K562 (cell line): ENCODE measurements around the gene KRTAP13-1. TPM values are rescaled to one million over a fixed set of nuclear protein-coding genes. Genes with fewer than 3 reads are reported as not detected.

Experiments
- ATAC-seq: fragments of 200-7000 bp; cut with Tn5 transposase; 3 replicates; pipeline ENCODE4 v1.9.1; 2020; ENCODE audit warnings: moderate library complexity
- BruUV-seq: library from RNA; stranded (reverse); fragments of 400-500 nt; replicated peaks from 2 replicates; lab custom pipeline; 2021; lab: Mats Ljungman, UMichigan
- CTCF ChIA-PET: fragments of 300-600 bp; formaldehyde crosslinking; extraction: SDS; loops from one replicate; lab custom pipeline; 2021; ENCODE audit warnings: low intra/inter-chr PET ratio; lab: Yijun Ruan, JAX
- POLR2A ChIA-PET: fragments of 300-600, 350-650 bp; sonication (Branson Sonifier 250); formaldehyde crosslinking; extraction: SDS; loops from one replicate; lab custom pipeline; 2021; ENCODE audit warnings: antibody characterized with exemption, inconsistent platforms; lab: Yijun Ruan, JAX
- DNase-seq, 4 experiments: peaks; one replicate each; pipeline versions ENCODE4 v3.0.0 to v3.0.0-alpha.2; 2011 to 2018; ENCODE audit warnings: low spot score in 3 of 4, mixed read lengths in 3 of 4; ENCODE audit errors: extremely low read depth in 1 of 4
- FAIRE-seq: peaks from 2 replicates; lab custom pipeline; 2011; peaks lifted over from hg19 to GRCh38; lab: Jason Lieb, UNC
- H2AFZ ChIP-seq: 2 replicates; pipeline ENCODE4 v1.6.0; 2011; ENCODE audit warnings: low read depth, low read length, control low read depth, inconsistent platforms
- H3K27ac ChIP-seq: fragments of 200-600 bp; 3 replicates; pipeline ENCODE4 v1.8.0; 2011; ENCODE audit warnings: low read depth, mild to moderate bottlenecking, control low read depth, inconsistent platforms, low read length, moderate library complexity, mixed read lengths; ENCODE audit errors: extremely low read depth
- H3K27me3 ChIP-seq, 2 experiments: fragments of 300-600 bp in 1 of 2; 2 replicates in 1 of 2; 3 replicates in 1 of 2; pipeline versions ENCODE4 v1.6.0 to v1.8.0; 2011; ENCODE audit warnings: inconsistent platforms in 2 of 2, low read length in 2 of 2, mild to moderate bottlenecking in 1 of 2, mixed read lengths in 1 of 2, moderate library complexity in 1 of 2; ENCODE audit not compliant: control insufficient read depth in 2 of 2, insufficient read depth in 2 of 2
- H3K36me3 ChIP-seq: fragments of 300-600 bp; 3 replicates; pipeline ENCODE4 v1.8.0; 2011; ENCODE audit warnings: mild to moderate bottlenecking, low read length, inconsistent platforms; ENCODE audit not compliant: control insufficient read depth, insufficient read depth
- H3K4me1 ChIP-seq, 2 experiments: fragments of 200-600 bp in 1 of 2; replicated peaks in 1 of 2; 2 replicates in 1 of 2; 3 replicates in 1 of 2; pipeline versions ENCODE4 v1.5.1 to v1.8.0; 2011; ENCODE audit warnings: inconsistent platforms in 2 of 2, low read length in 2 of 2, mild to moderate bottlenecking in 1 of 2, mixed read lengths in 1 of 2, moderate library complexity in 1 of 2; ENCODE audit not compliant: control insufficient read depth in 2 of 2, insufficient read depth in 2 of 2
- H3K4me2 ChIP-seq: 2 replicates; pipeline ENCODE4 v1.6.1; 2011; ENCODE audit warnings: low read length, control low read depth, inconsistent platforms, mixed read lengths; ENCODE audit not compliant: insufficient read depth
- H3K4me3 ChIP-seq: fragments of 200-600 bp; sonication (generic), shearing (Covaris generic); 2 replicates; pipeline ENCODE4 v1.5.1; 2016; ENCODE audit warnings: control low read depth, inconsistent platforms
- H3K79me2 ChIP-seq: fragments of 200-600 bp; 3 replicates; pipeline ENCODE4 v1.8.0; 2011; ENCODE audit warnings: low read length, inconsistent platforms; ENCODE audit not compliant: control insufficient read depth, insufficient read depth
- H3K9ac ChIP-seq, 2 experiments: 2 replicates each; pipeline versions ENCODE4 v1.6.0 to v1.6.1; 2011; ENCODE audit warnings: low read depth in 2 of 2, low read length in 2 of 2, control low read depth in 1 of 2, inconsistent platforms in 1 of 2, mild to moderate bottlenecking in 1 of 2, mixed read lengths in 1 of 2; ENCODE audit not compliant: insufficient read depth in 1 of 2
- H3K9me1 ChIP-seq: one replicate; pipeline ENCODE4 v1.6.0; 2011; ENCODE audit warnings: inconsistent platforms, mild to moderate bottlenecking, low read length, moderate library complexity; ENCODE audit not compliant: control insufficient read depth, insufficient read depth
- H3K9me3 ChIP-seq: replicated peaks from 2 replicates; pipeline ENCODE4 v1.5.1; 2011; ENCODE audit warnings: low read depth, low read length, inconsistent platforms; ENCODE audit not compliant: control insufficient read depth, insufficient read depth
- H4K20me1 ChIP-seq: replicated peaks from 2 replicates; pipeline ENCODE4 v1.6.1; 2011; ENCODE audit warnings: low read length, inconsistent platforms, mixed read lengths; ENCODE audit not compliant: control insufficient read depth, insufficient read depth
- FOXK1 ChIP-seq: sonication (generic); formaldehyde crosslinking; IDR thresholded peaks from 2 replicates; pipeline ENCODE4 v1.8.0; 2022; ENCODE audit warnings: missing genetic modification reagents, mild to moderate bottlenecking, borderline replicate concordance
- MAX ChIP-seq: sonication (generic); formaldehyde crosslinking; IDR thresholded peaks from 2 replicates; pipeline ENCODE4 v1.9.0; 2022; ENCODE audit warnings: mild to moderate bottlenecking, missing genetic modification reagents
- PHF8 ChIP-seq: fragments of 200-600 bp; sonication (generic); IDR thresholded peaks from 2 replicates; pipeline ENCODE4 v1.6.1; 2012; ENCODE audit warnings: mixed run types, mild to moderate bottlenecking, inconsistent platforms, low read length, moderate library complexity, borderline replicate concordance
- RREB1 ChIP-seq: fragments of 250-450 bp; sonication (Bioruptor Pico); IDR thresholded peaks from 2 replicates; pipeline ENCODE4 v1.4.0; 2020
- SMARCB1 ChIP-seq: IDR thresholded peaks from 2 replicates; pipeline ENCODE4 v1.6.1; 2011; ENCODE audit warnings: improper control_type of control experiment, low read depth; ENCODE audit not compliant: insufficient read length
- SP1 ChIP-seq: sonication (generic); formaldehyde crosslinking; IDR thresholded peaks from 2 replicates; pipeline ENCODE4 v1.8.1; 2022; ENCODE audit warnings: mild to moderate bottlenecking, missing genetic modification reagents
- ZNF274 ChIP-seq: IDR thresholded peaks from 2 replicates; pipeline ENCODE4 v1.6.1; 2011; ENCODE audit warnings: low read depth, mild to moderate bottlenecking, low read length, moderate library complexity, borderline replicate concordance
- ZNF699 ChIP-seq: fragments of 250-450 bp; sonication (Bioruptor Pico); IDR thresholded peaks from 2 replicates; pipeline ENCODE4 v1.8.0; 2021; ENCODE audit warnings: mild to moderate bottlenecking, moderate library complexity; ENCODE audit not compliant: insufficient replicate concordance
- WGBS: fragments of 100-300 bp; shearing (Covaris generic); methylation state at CpG from one replicate; pipeline ENCODE4 v1.1.6; 2016; ENCODE audit warnings: low coverage, mixed read lengths; ENCODE audit not compliant: insufficient coverage; ENCODE audit errors: missing lambda C conversion rate; 5-methylcytosine and 5-hydroxymethylcytosine counted together
- in situ Hi-C: fragments of 300-500 bp; cut with MboI; formaldehyde crosslinking; loops from 4 replicates; pipeline ENCODE4 v1.15.0; 2018; ENCODE audit warnings: inconsistent platforms, mixed read lengths
- intact Hi-C: fragments of 100-400 bp; cut with micrococcal nuclease; formaldehyde crosslinking; loops from 2 replicates; pipeline ENCODE4 v1.14.2; 2022
- polyA plus RNA-seq, 8 experiments: library from polyadenylated mRNA; depleted of rRNA in 4 of 8; stranded (reverse) in 5 of 8; unstranded in 3 of 8; fragments of >200 nt; fragmentation: Nextera tagmentation in 2 of 8; fragmentation: Illumina TruSeq in 1 of 8; extraction: Ambion mirVana in 2 of 8; extraction: Trizol in 1 of 8; gene quantifications; 2 replicates each; pipeline versions ENCODE4 v1.2.1 to v1.2.3, GENCODE V29; 2011 to 2014; ENCODE audit warnings: inconsistent platforms in 1 of 8, missing spikeins in 1 of 8
- total RNA-seq, 7 experiments: library from RNA; depleted of rRNA in 6 of 7; stranded (reverse); fragments of >200 nt in 6 of 7; fragmentation: Illumina TruSeq in 2 of 7; extraction: Trizol in 2 of 7; gene quantifications; 2 replicates each; pipeline versions ENCODE4 v1.2.1 to v1.2.3, GENCODE V29; 2011 to 2021; ENCODE audit warnings: low replicate concordance in 1 of 7
- TF ChIP-seq, protein P1 (sequence below): fragments of 250-450 bp; sonication (Bioruptor Pico); IDR thresholded peaks from 2 replicates; pipeline ENCODE4 v1.5.0; 2022; ENCODE audit warnings: mild to moderate bottlenecking
- TF ChIP-seq, protein P2 (sequence below), 2 experiments: fragments of 450-650 bp; IDR thresholded peaks; 2 replicates each; pipeline ENCODE4 v1.6.1; 2016

Gene KRTAP13-1
- total and polyA plus RNA-seq, 9 of the 15 experiments (the other 6 are each of a cell fraction or from before 2014, with no cell fraction given): not detected

- Histone ChIP-seq H3K9me3 (no peaks in the 10 kb centered on the region; the same call in 1 of the 2 replicates), H2AFZ (no peak overlapping the region), H3K27me3 (no peaks in the 10 kb centered on the region), H3K9ac (no peak overlapping the region), H3K4me2 (no peak overlapping the region), H3K27ac (no peak overlapping the region), H4K20me1 (no peaks in the 10 kb centered on the region), H3K36me3 (no peaks in the 10 kb centered on the region), H3K4me3 (no peak overlapping the region), H3K4me1 (no peaks in the 10 kb centered on the region), H3K79me2 (no peaks in the 10 kb centered on the region), H3K9me1 (no peaks in the 10 kb centered on the region)
- intact Hi-C loops: no loop called here
- 0% methylated on average over 2 of the region's 2 CpGs for WGBS
- TF ChIP-seq SP1 (CRISPR knock-in tag): no peak
- TF ChIP-seq, protein P1, sequence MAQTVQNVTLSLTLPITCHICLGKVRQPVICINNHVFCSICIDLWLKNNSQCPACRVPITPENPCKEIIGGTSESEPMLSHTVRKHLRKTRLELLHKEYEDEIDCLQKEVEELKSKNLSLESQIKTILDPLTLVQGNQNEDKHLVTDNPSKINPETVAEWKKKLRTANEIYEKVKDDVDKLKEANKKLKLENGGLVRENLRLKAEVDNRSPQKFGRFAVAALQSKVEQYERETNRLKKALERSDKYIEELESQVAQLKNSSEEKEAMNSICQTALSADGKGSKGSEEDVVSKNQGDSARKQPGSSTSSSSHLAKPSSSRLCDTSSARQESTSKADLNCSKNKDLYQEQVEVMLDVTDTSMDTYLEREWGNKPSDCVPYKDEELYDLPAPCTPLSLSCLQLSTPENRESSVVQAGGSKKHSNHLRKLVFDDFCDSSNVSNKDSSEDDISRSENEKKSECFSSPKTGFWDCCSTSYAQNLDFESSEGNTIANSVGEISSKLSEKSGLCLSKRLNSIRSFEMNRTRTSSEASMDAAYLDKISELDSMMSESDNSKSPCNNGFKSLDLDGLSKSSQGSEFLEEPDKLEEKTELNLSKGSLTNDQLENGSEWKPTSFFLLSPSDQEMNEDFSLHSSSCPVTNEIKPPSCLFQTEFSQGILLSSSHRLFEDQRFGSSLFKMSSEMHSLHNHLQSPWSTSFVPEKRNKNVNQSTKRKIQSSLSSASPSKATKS: no peak
- no peak for TF ChIP-seq ZNF274
- TF ChIP-seq FOXK1 (CRISPR knock-in tag): no peak
- no peak for TF ChIP-seq RREB1 (CRISPR knock-in tag)
- TF ChIP-seq, protein P2, sequence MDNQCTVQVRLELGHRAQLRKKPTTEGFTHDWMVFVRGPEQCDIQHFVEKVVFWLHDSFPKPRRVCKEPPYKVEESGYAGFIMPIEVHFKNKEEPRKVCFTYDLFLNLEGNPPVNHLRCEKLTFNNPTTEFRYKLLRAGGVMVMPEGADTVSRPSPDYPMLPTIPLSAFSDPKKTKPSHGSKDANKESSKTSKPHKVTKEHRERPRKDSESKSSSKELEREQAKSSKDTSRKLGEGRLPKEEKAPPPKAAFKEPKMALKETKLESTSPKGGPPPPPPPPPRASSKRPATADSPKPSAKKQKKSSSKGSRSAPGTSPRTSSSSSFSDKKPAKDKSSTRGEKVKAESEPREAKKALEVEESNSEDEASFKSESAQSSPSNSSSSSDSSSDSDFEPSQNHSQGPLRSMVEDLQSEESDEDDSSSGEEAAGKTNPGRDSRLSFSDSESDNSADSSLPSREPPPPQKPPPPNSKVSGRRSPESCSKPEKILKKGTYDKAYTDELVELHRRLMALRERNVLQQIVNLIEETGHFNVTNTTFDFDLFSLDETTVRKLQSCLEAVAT (IDR thresholded peaks at IDR 0.05): no peak
- no peak for TF ChIP-seq SMARCB1
- TF ChIP-seq MAX (CRISPR knock-in tag): no peak
- TF ChIP-seq ZNF699: no peak
- no peak for TF ChIP-seq PHF8
- DNase-seq: no peak
- no peak for FAIRE-seq
- in situ Hi-C loops: no loop called here
- ATAC-seq: no peak
- ChIA-PET CTCF (no interaction called here), POLR2A (no interaction called here)
- no TSS peak for BruUV-seq
Measured at GRCh38 chr21:30391492-30392025, 4.3 kb upstream of the KRTAP13-1 start.
